Keratinocyte (primary cell): ENCODE data around the gene FILIP1. TPM values are rescaled to one million over a fixed set of nuclear protein-coding genes. Genes with fewer than 3 reads are reported as not detected.

Experiments
- DNase-seq: peaks from one replicate; pipeline ENCODE4 v3.0.0-alpha.2; 2011; ENCODE audit warnings: low read depth, missing footprints, low spot score
- FAIRE-seq: peaks from 2 replicates; lab custom pipeline; 2011; peaks lifted over from hg19 to GRCh38; lab: Jason Lieb, UNC
- H2AFZ ChIP-seq: 2 replicates; pipeline ENCODE4 v1.6.0; 2012; ENCODE audit warnings: low read length, control low read depth, inconsistent platforms; ENCODE audit not compliant: control insufficient read depth
- H3K27ac ChIP-seq: 2 replicates; pipeline ENCODE4 v1.5.1; 2011; ENCODE audit warnings: low read length; ENCODE audit not compliant: control insufficient read depth, insufficient read depth
- H3K27me3 ChIP-seq: 3 replicates; pipeline ENCODE4 v1.6.0; 2011; ENCODE audit warnings: low read length; ENCODE audit not compliant: control insufficient read depth, insufficient read depth; ENCODE audit errors: extremely low read depth
- H3K36me3 ChIP-seq, 2 experiments: 2 replicates in 1 of 2; 3 replicates in 1 of 2; pipeline ENCODE4 v1.5.1; 2011; ENCODE audit warnings: low read length in 2 of 2, mild to moderate bottlenecking in 1 of 2; ENCODE audit not compliant: control insufficient read depth in 2 of 2, insufficient read depth in 2 of 2; ENCODE audit errors: extremely low read depth in 1 of 2
- H3K4me1 ChIP-seq: 3 replicates; pipeline ENCODE4 v1.5.1; 2011; ENCODE audit warnings: low read length; ENCODE audit not compliant: control insufficient read depth, insufficient read depth; ENCODE audit errors: extremely low read depth
- H3K4me2 ChIP-seq: 3 replicates; pipeline ENCODE4 v1.6.0; 2011; ENCODE audit warnings: low read depth, low read length; ENCODE audit not compliant: control insufficient read depth, insufficient read depth; ENCODE audit errors: extremely low read depth
- H3K4me3 ChIP-seq, 3 experiments: fragments of 200-600 bp in 1 of 3; sonication (generic) in 1 of 3; 2 replicates in 2 of 3; 3 replicates in 1 of 3; pipeline ENCODE4 v1.5.1; 2011 to 2016; ENCODE audit warnings: low read length in 3 of 3, mild to moderate bottlenecking in 3 of 3, control low read depth in 2 of 3, inconsistent platforms in 1 of 3, low read depth in 1 of 3, mixed read lengths in 1 of 3, mixed run types in 1 of 3, moderate library complexity in 1 of 3; ENCODE audit not compliant: control insufficient read depth in 2 of 3, insufficient read depth in 2 of 3; ENCODE audit errors: extremely low read depth in 1 of 3
- H3K79me2 ChIP-seq: 2 replicates; pipeline ENCODE4 v1.6.0; 2012; ENCODE audit warnings: low read length; ENCODE audit not compliant: control insufficient read depth, insufficient read depth
- H3K9ac ChIP-seq: 3 replicates; pipeline ENCODE4 v1.6.0; 2011; ENCODE audit warnings: low read length; ENCODE audit not compliant: control insufficient read depth, insufficient read depth; ENCODE audit errors: extremely low read depth
- H3K9me1 ChIP-seq: 3 replicates; pipeline ENCODE4 v1.6.0; 2011; ENCODE audit warnings: low read length; ENCODE audit not compliant: control insufficient read depth, insufficient read depth; ENCODE audit errors: extremely low read depth
- H3K9me3 ChIP-seq: 2 replicates; pipeline ENCODE4 v1.5.1; 2012; ENCODE audit warnings: low read depth, low read length; ENCODE audit not compliant: control insufficient read depth
- H4K20me1 ChIP-seq: 3 replicates; pipeline ENCODE4 v1.6.0; 2011; ENCODE audit warnings: low read length; ENCODE audit not compliant: control insufficient read depth, insufficient read depth; ENCODE audit errors: extremely low read depth
- CTCF ChIP-seq, 3 experiments: IDR thresholded peaks in 1 of 3; conservative IDR thresholded peaks in 1 of 3; optimal IDR thresholded peaks in 1 of 3; 2 replicates in 2 of 3; 3 replicates in 1 of 3; pipeline versions ENCODE3 to v1.5.1; 2011; ENCODE audit warnings: low read length in 3 of 3, mild to moderate bottlenecking in 3 of 3, moderate library complexity in 2 of 3, control low read depth in 1 of 3, inconsistent platforms in 1 of 3; ENCODE audit not compliant: insufficient read depth in 2 of 3; ENCODE audit errors: extremely low read depth in 1 of 3
- EZH2 ChIP-seq: IDR thresholded peaks from one replicate; pipeline ENCODE4 v1.6.1; 2012; ENCODE audit warnings: inconsistent platforms, mild to moderate bottlenecking, low read length, moderate library complexity
- dilution Hi-C: fragments of 300-500 bp; cut with MboI; formaldehyde crosslinking; loops from one replicate; pipeline ENCODE4 v1.7.0; 2020; ENCODE audit warnings: low sequenced_read_pairs; ENCODE audit not compliant: extremely low pct_ligation_motif_present
- polyA plus RNA-seq, 5 experiments: library from polyadenylated mRNA; depleted of rRNA in 3 of 5; stranded (reverse) in 3 of 5; stranded (forward) in 1 of 5; unstranded in 1 of 5; fragments of >200 nt; gene quantifications; 1 replicate in 1 of 5; 2 replicates in 3 of 5; 3 replicates in 1 of 5; pipeline versions ENCODE4 v1.2.1 to v1.2.3, GENCODE V29; 2011 to 2012; ENCODE audit warnings: missing spikeins in 2 of 5, low read depth in 1 of 5, low replicate concordance in 1 of 5

FILIP1 gene
- polyA plus RNA-seq, 1 donor (not counting 4 experiments of a cell fraction or from before 2014, with no cell fraction given), result 0.01 TPM

GRCh38 chr6:75396005-75396800 lies 97.4 kb downstream of the FILIP1 start:
- Histone ChIP-seq H3K4me2 (no peak overlapping the region), H3K27ac (no peak overlapping the region), H3K9me3 (no peaks in the 10 kb centered on the region), H3K4me1 (no peaks in the 10 kb centered on the region), H3K4me3 (no peak overlapping the region), H3K9ac (no peak overlapping the region), H3K9me1 (no peaks in the 10 kb centered on the region), H2AFZ (no peak overlapping the region), H4K20me1 (no peaks in the 10 kb centered on the region), H3K79me2 (no peaks in the 10 kb centered on the region), H3K27me3 (no peaks in the 10 kb centered on the region), H3K36me3 (no peaks in the 10 kb centered on the region)
- dilution Hi-C loops, result no loop called here
- no peak for TF ChIP-seq CTCF (optimal IDR thresholded peaks at IDR 0.05 in 1 of 3, IDR thresholded peaks at IDR 0.05 in 1 of 3, conservative IDR thresholded peaks at IDR 0.05 in 1 of 3; ENCODE audit: extremely low read depth in 1 of 3, insufficient read depth in 2 of 3, low read length in 3 of 3)
- TF ChIP-seq EZH2, result no peak
- DNase-seq (no peak), FAIRE-seq (no peak)

GRCh38 chr6:75393806-75394205 lies 99.8 kb downstream of the FILIP1 start:
- Histone ChIP-seq H3K36me3 (no peaks in the 10 kb centered on the region), H3K27me3 (no peaks in the 10 kb centered on the region), H3K4me2 (no peak overlapping the region), H3K9ac (no peak overlapping the region), H3K79me2 (no peaks in the 10 kb centered on the region), H3K9me1 (no peaks in the 10 kb centered on the region), H2AFZ (no peak overlapping the region), H3K27ac (no peak overlapping the region), H3K9me3 (no peaks in the 10 kb centered on the region), H3K4me1 (no peaks in the 10 kb centered on the region), H4K20me1 (no peaks in the 10 kb centered on the region), H3K4me3 (no peak overlapping the region)
- dilution Hi-C loops, result no loop called here
- FAIRE-seq (no peak), DNase-seq (no peak)
- TF ChIP-seq CTCF (optimal IDR thresholded peaks at IDR 0.05 in 1 of 3, IDR thresholded peaks at IDR 0.05 in 1 of 3, conservative IDR thresholded peaks at IDR 0.05 in 1 of 3; ENCODE audit: extremely low read depth in 1 of 3, insufficient read depth in 2 of 3, low read length in 3 of 3) (no peak), EZH2 (no peak)
